Thyroid gland (tissue), 4 donors: Measurements from ENCODE around the gene NUDT4. TPM values are rescaled to one million over a fixed set of nuclear protein-coding genes. Genes with fewer than 3 reads are reported as not detected.

Experiments
- DNase-seq, 2 donors: peaks; one replicate each; pipeline ENCODE4 v3.0.0-alpha.2; 2019
- H3K27ac ChIP-seq, 3 donors: fragments of 200-600 bp; sonication (generic); 1 replicate in 2 of 3; 2 replicates in 1 of 3; pipeline ENCODE4 v1.5.1; 2016 to 2019; ENCODE audit warnings: mild to moderate bottlenecking in 1 of 3, moderate library complexity in 1 of 3
- H3K27me3 ChIP-seq: fragments of 200-600 bp; sonication (generic); one replicate; pipeline ENCODE4 v1.5.1; 2019
- H3K36me3 ChIP-seq, 2 donors: fragments of 200-600 bp; sonication (generic); one replicate each; pipeline ENCODE4 v1.5.1; 2016 to 2019
- H3K4me1 ChIP-seq, 2 donors: fragments of 200-600 bp; sonication (generic); one replicate each; pipeline ENCODE4 v1.5.1; 2017 to 2019
- H3K4me3 ChIP-seq, 3 donors: fragments of 200-600 bp; sonication (generic); replicated peaks in 1 of 3; 1 replicate in 2 of 3; 2 replicates in 1 of 3; pipeline ENCODE4 v1.5.1; 2016; ENCODE audit warnings: mild to moderate bottlenecking in 1 of 3
- H3K9me3 ChIP-seq: fragments of 200-600 bp; sonication (generic); one replicate; pipeline ENCODE4 v1.5.1; 2017
- CTCF ChIP-seq, 6 experiments: fragments of 200-600 bp in 3 of 6; fragments of 450-650 bp in 3 of 6; sonication (generic) in 3 of 6; IDR thresholded peaks; one replicate each; pipeline ENCODE4 v1.5.1; 2016 to 2019; ENCODE audit warnings: antibody characterized with exemption in 6 of 6, mild to moderate bottlenecking in 2 of 6, inconsistent platforms in 1 of 6, moderate library complexity in 1 of 6
- POLR2A ChIP-seq, 2 donors: fragments of 450-650 bp; IDR thresholded peaks; one replicate each; pipeline ENCODE4 v1.6.1; 2017; ENCODE audit warnings: antibody characterized with exemption in 2 of 2, mild to moderate bottlenecking in 2 of 2, moderate library complexity in 1 of 2
- WGBS, 2 donors: methylation state at CpG; one replicate each; pipeline ENCODE4 v1.1.5; 2017; 5-methylcytosine and 5-hydroxymethylcytosine counted together
- intact Hi-C: fragments of 100-400 bp; cut with DNase I; formaldehyde crosslinking; loops from one replicate; pipeline ENCODE4 v1.15.1; 2023
- total RNA-seq, 4 donors: library from RNA; depleted of rRNA; stranded (reverse); fragments of >200 nt; gene quantifications; one replicate each; pipeline ENCODE4 v1.2.3, GENCODE V29; 2016

Gene NUDT4
- 100 to 1,000 TPM; 102 to 125 (median 110) TPM for total RNA-seq

GRCh38 chr12:93377252-93378195 is at the start of gene NUDT4:
Gene NUDT4 (plus strand): TSS chr12:93377925. CDS start chr12:93378323, 398 bp downstream.
- intact Hi-C loops, result no loop called here
- 18 to 22% methylated on average over 17 to 25 of the region's 79 CpGs for WGBS, 2 donors
- peak; percentile 78 to 99 for TF ChIP-seq POLR2A (IDR thresholded peaks at IDR 0.05)
- TF ChIP-seq CTCF (IDR thresholded peaks at IDR 0.05), result peak in 1 of 6 experiments; percentile 24
- H3K27ac ChIP-seq, result peak within 1 kb of the TSS; percentile 95 to 97 (median 96)
- peaks cover 26 to 30% of the 10 kb centered on the region in 2 donors for H3K4me1 ChIP-seq
- peak within 1 kb of the TSS; percentile 72 to 98 (median 89) for H3K4me3 ChIP-seq
- H3K27me3 ChIP-seq, result no peaks in the 10 kb centered on the region
- peak; percentile 98 for DNase-seq
- no peaks in the 10 kb centered on the region for H3K36me3 ChIP-seq
- H3K9me3 ChIP-seq, result no peaks in the 10 kb centered on the region

- intact Hi-C loops, result no loop called here
- WGBS, 2 donors, result 96 to 97% methylated on average over 3 of the region's 3 CpGs
- no peak for TF ChIP-seq POLR2A (IDR thresholded peaks at IDR 0.05)
- no peak for TF ChIP-seq CTCF (IDR thresholded peaks at IDR 0.05)
Measured at GRCh38 chr12:93333054-93333453, 44.7 kb upstream of the NUDT4 start.

GRCh38 chr12:93333828-93334227 is 43.9 kb upstream of the NUDT4 start:
- DNase-seq, result no peak
- intact Hi-C loops, result no loop called here
- no peaks in the 10 kb centered on the region for H3K4me1 ChIP-seq
- no peak for TF ChIP-seq POLR2A (IDR thresholded peaks at IDR 0.05)
- no peak for TF ChIP-seq CTCF (IDR thresholded peaks at IDR 0.05)
- no peaks in the 10 kb centered on the region for H3K9me3 ChIP-seq
- no peak overlapping the region for H3K4me3 ChIP-seq
- no peaks in the 10 kb centered on the region for H3K27me3 ChIP-seq
- H3K27ac ChIP-seq, result no peak overlapping the region
- no peaks in the 10 kb centered on the region for H3K36me3 ChIP-seq
- 95 to 98% methylated on average over 3 of the region's 3 CpGs for WGBS, 2 donors

More at GRCh38 chr12:93333054-93333453, 44.7 kb upstream of the NUDT4 start:
- H3K27ac ChIP-seq, result no peak overlapping the region
- H3K27me3 ChIP-seq, result no peaks in the 10 kb centered on the region
- no peaks in the 10 kb centered on the region for H3K4me1 ChIP-seq
- no peaks in the 10 kb centered on the region for H3K36me3 ChIP-seq
- H3K4me3 ChIP-seq, result no peak overlapping the region
- no peaks in the 10 kb centered on the region for H3K9me3 ChIP-seq
- DNase-seq, result no peak

GRCh38 chr12:93335603-93336162 is 42.0 kb upstream of the NUDT4 start:
- no peak for DNase-seq
- no peak overlapping the region for H3K27ac ChIP-seq
- no peaks in the 10 kb centered on the region for H3K36me3 ChIP-seq
- no peak overlapping the region for H3K4me3 ChIP-seq
- 91 to 93% methylated on average over 9 of the region's 9 CpGs for WGBS, 2 donors
- no peaks in the 10 kb centered on the region for H3K9me3 ChIP-seq
- H3K4me1 ChIP-seq, result no peaks in the 10 kb centered on the region
- no peak for TF ChIP-seq CTCF (IDR thresholded peaks at IDR 0.05)
- H3K27me3 ChIP-seq, result no peaks in the 10 kb centered on the region
- intact Hi-C loops, result no loop called here

GRCh38 chr12:93336291-93336741 is 41.4 kb upstream of the NUDT4 start:
- no peak for DNase-seq
- H3K4me3 ChIP-seq, result no peak overlapping the region
- H3K4me1 ChIP-seq, result no peaks in the 10 kb centered on the region
- TF ChIP-seq POLR2A (IDR thresholded peaks at IDR 0.05) (no peak), CTCF (IDR thresholded peaks at IDR 0.05) (no peak)
- WGBS, 2 donors, result 33 to 34% methylated on average over 4 of the region's 4 CpGs
- no peaks in the 10 kb centered on the region for H3K36me3 ChIP-seq
- no peaks in the 10 kb centered on the region for H3K9me3 ChIP-seq
- no peaks in the 10 kb centered on the region for H3K27me3 ChIP-seq
- intact Hi-C loops, result no loop called here
- H3K27ac ChIP-seq, result no peak overlapping the region
